H54 (cell line): Measurements from ENCODE around the gene TASL.
"Not testable (repeated sequence)": the region's sequence is repeated elsewhere in the genome, so short reads cannot be mapped to it uniquely, and the experiment has no call there.

Experiments used
- DNase-seq: peaks from one replicate; pipeline ENCODE4 v3.0.0; 2011; ENCODE audit warnings: low spot score, mixed read lengths; ENCODE audit not compliant: insufficient read length
- FAIRE-seq: peaks from 3 replicates; lab custom pipeline; 2011; peaks lifted over from hg19 to GRCh38; lab: Jason Lieb, UNC
- POLR2A ChIP-seq: IDR thresholded peaks from 2 replicates; pipeline ENCODE4 v1.6.1; 2011; ENCODE audit warnings: low read depth, mild to moderate bottlenecking, low read length

TASL gene

DNA sequence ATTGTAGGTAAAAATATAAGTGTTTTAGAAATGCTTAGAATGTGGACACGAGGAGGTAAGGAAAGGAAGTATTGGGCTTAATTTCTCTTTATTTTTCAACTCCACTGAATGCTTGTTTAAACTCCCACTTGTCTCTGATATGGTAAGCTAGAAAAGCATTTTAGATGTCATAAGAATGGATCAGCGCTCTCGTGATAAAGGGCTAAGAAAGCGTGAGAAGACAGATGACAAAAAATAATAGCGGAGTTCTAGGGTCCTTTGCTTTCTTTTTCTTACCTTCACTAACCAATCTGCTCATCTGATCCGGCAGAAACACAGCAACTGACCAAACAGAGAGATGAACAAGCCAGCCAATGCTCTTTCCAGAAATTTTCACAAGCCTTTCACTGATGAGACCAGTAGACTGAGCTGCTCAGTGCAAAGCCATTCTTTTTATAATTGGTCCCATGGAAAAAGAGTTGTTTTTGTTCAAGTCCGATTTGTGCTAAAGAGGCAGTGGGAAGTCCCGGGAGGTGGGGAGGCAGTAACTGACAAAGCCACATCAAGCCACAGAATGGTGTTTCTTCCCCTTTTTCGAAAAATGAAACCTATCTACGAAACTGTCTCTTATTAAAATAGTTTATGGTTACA is at the start of gene TASL:
TASL (minus strand) TSS at position 405 of the 630 bp plus-strand sequence. CDS start 17,411 bp downstream, outside the sequence.
- TF ChIP-seq POLR2A = no peak
- no peak for FAIRE-seq
- DNase-seq = no peak

DNA sequence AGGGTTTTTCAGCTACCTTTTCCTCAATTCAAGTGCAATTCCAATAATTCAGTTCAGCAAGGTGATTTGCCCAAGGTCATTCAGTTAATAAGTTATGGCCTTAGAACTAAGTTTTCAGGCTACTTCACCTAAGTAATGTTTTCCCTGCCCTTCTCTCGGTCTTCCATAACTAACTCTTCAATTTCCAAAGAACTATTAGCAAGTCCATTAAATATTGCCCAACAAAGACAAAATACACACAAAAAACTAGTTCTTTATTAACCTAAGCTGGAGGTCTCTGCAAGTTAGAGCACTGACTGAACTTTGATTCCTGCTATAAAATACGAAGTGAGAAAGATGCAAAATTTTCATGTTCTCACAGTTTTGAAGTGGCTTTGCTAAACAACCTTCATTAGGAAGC is 48.8 kb upstream of the TASL start:
- DNase-seq (no peak), FAIRE-seq (no peak)
- TF ChIP-seq POLR2A = no peak

DNA sequence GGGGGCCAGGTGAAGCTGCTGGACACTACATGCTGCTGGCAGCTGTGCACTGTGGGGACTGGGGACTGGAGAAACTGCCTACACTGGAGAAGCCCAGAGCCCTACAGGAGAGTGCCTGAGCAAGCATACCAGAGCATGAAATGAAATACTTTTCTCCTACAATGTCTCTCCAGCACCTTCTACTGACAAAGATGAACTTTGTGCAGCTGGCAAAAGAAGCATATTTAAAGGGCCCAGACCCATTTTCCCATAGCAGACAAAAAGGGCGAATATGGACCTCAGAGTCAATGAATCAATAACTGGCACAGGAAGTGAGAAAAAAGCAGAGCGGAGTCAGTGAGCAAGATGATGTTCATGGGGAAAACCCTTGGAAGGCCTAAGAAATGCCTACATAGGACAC is 44.8 kb upstream of the TASL start:
- FAIRE-seq = no peak
- TF ChIP-seq POLR2A = no peak
- DNase-seq = no peak

- TF ChIP-seq POLR2A = no peak
- no peak for FAIRE-seq
- DNase-seq = peak; percentile 23
Observed at GRCh38 chrX:30620980-30621618, 43.5 kb upstream of the TASL start.

GRCh38 chrX:30620125-30620524 is 42.6 kb upstream of the TASL start:
- TF ChIP-seq POLR2A = no peak
- DNase-seq (no peak), FAIRE-seq (no peak)

- no peak for TF ChIP-seq POLR2A
- no peak for DNase-seq
- FAIRE-seq = no peak
Observed at GRCh38 chrX:30618160-30618765, 40.7 kb upstream of the TASL start.

DNA sequence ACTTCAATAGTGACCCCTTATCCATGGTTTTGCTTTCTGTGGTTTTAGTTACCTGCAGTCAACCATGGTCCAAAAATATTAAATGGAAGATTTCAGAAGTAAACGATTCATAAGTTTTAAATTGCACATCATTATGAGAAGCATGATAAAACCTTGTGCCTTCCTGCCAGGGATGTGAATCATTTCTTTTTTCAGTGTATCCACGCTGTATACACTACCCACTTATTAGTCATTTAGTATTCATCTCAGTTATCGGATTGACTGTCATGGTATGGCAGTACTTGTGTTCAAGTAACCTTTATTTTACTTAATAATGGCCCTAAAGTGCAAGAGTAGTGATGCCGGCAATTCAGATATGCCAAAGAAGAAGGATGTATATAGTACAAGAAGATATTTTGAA is 37.7 kb upstream of the TASL start:
- no peak for TF ChIP-seq POLR2A
- FAIRE-seq (no peak), DNase-seq (no peak)

- TF ChIP-seq POLR2A = no peak
- DNase-seq (no peak), FAIRE-seq (no peak)
Observed at GRCh38 chrX:30613721-30614120, 36.2 kb upstream of the TASL start.

GRCh38 chrX:30612250-30612655 is 34.7 kb upstream of the TASL start:
- TF ChIP-seq POLR2A = no peak
- DNase-seq (no peak), FAIRE-seq (no peak)

- no peak for TF ChIP-seq POLR2A
- FAIRE-seq (no peak), DNase-seq (no peak)
Observed at GRCh38 chrX:30610026-30610425, 32.5 kb upstream of the TASL start.

GRCh38 chrX:30607155-30607554 is 29.6 kb upstream of the TASL start:
- no peak for FAIRE-seq
- no peak for DNase-seq
- TF ChIP-seq POLR2A = no peak

GRCh38 chrX:30600269-30601176 is 23.0 kb upstream of the TASL start:
- not testable (repeated sequence) for FAIRE-seq, DNase-seq

DNA sequence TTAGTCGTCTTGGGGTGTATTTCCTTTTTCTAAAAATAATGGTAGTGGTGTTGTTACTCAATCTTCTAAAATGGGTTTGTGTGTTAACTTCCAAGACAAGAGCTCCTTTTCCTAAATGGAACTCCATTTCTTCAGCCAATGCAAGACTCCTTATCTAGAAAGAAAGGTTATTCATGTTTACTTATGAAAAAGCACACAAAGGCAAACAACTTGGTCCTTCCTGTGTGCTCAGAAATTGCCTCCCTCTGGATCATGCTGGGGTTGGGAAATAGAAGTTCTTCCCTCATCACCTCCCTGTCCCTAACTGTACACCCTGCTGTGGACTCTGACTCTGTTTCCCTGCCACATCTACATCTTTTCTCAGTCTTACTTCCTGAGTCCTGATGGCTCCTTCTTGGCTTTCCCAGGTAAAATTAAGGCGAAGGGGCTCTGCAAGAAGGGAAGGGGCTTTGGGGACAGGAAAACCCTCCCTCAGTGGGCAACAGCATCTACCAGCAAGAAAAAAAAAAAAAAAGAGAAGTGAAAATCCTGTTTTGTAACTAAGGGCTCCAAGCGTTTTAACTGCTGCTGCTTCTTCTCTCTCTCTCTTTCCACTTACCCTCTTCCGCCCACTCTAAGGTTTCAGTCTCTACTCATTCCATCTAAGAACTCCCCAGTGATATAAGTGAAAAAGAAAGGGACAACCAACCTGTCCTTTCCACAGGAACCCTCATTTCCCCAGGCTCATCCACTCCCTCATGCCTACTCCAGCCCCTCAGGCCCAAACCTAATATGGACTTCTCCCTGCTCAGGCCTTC is 19.8 kb upstream of the TASL start:
- no peak for TF ChIP-seq POLR2A
- FAIRE-seq = no peak
- DNase-seq = no peak
